Subcutaneous adipose tissue (tissue), 4 donors: ENCODE measurements around the gene SLC15A3. TPM values are rescaled to one million over a fixed set of nuclear protein-coding genes. Genes with fewer than 3 reads are reported as not detected.

Experiments used
- total RNA-seq, 4 donors: library from RNA; depleted of rRNA; stranded (reverse); fragments of >200 nt; gene quantifications; one replicate each; pipeline ENCODE4 v1.1.0, GENCODE V29; 2016
- TF ChIP-seq, protein P1 (sequence below): fragments of 450-650 bp; IDR thresholded peaks from one replicate; pipeline ENCODE4 v1.5.1; 2016; ENCODE audit warnings: low read depth, mild to moderate bottlenecking, control low read depth, antibody characterized with exemption, moderate library complexity

Gene SLC15A3
- total RNA-seq, 4 donors from 2014 or later: 13.5 to 57.6 (median 24.2) TPM

DNA sequence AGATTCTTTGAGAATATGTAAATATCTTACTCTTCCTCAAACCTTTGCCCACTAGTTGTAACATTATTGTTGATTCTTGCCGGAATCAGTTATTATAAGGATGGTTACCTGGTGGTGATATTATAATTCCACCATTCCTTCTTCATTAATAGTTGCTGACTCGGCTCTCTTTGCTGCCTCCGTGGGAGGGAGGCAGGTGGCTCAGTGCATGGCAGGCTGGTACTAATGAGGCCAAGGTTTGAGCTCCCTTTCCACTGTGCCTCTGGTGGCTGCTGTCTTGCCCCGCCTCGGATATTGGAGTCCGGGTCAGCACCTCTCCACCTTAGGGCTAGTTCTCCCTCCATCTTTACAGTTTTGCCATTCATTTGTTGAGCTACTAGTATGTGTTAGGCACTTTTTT lies 32.2 kb upstream of the SLC15A3 start:
- TF ChIP-seq, protein P1, sequence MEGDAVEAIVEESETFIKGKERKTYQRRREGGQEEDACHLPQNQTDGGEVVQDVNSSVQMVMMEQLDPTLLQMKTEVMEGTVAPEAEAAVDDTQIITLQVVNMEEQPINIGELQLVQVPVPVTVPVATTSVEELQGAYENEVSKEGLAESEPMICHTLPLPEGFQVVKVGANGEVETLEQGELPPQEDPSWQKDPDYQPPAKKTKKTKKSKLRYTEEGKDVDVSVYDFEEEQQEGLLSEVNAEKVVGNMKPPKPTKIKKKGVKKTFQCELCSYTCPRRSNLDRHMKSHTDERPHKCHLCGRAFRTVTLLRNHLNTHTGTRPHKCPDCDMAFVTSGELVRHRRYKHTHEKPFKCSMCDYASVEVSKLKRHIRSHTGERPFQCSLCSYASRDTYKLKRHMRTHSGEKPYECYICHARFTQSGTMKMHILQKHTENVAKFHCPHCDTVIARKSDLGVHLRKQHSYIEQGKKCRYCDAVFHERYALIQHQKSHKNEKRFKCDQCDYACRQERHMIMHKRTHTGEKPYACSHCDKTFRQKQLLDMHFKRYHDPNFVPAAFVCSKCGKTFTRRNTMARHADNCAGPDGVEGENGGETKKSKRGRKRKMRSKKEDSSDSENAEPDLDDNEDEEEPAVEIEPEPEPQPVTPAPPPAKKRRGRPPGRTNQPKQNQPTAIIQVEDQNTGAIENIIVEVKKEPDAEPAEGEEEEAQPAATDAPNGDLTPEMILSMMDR: no peak

DNA sequence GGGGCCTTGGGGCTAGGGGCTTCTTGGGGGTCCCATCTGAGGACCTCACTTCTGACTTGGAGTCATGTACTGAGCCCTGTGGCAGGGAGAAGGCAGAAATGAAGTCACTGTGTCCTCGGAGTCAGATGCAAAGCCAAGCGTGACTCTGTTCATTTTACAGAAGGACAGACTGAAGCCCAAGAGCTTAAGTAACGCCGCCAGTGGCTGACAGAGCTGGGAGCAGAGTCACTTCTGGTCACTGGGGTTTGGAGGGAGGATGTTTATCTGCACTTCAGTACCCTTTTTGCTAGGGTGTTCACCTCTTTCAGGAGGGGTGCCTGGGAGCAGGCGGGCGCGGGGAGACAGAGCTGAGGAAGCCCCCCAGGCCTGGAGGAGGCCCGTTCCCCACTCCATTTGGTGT lies 30.2 kb upstream of the SLC15A3 start:
- TF ChIP-seq, protein P1: no peak

DNA sequence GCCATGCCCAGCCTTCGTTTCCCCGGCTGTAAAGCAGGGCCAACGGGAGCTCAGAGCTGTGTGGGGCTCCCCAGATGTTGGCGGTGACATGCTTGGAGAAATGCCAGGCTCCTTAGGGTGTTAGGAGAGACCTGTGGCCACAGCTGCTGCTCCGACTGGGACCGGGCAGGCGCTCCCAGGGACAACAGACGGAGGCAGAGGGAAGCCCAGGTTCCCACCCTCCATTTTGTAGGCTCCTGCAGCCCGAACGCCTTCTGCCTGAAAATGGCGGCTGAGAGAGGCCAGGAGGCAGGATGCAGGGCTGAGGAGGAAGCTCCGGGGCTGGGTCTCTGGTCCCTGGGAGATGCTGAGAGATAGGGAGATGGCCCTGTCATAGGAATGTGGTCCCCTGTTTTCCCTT lies 29.5 kb upstream of the SLC15A3 start:
- TF ChIP-seq, protein P1: no peak

DNA sequence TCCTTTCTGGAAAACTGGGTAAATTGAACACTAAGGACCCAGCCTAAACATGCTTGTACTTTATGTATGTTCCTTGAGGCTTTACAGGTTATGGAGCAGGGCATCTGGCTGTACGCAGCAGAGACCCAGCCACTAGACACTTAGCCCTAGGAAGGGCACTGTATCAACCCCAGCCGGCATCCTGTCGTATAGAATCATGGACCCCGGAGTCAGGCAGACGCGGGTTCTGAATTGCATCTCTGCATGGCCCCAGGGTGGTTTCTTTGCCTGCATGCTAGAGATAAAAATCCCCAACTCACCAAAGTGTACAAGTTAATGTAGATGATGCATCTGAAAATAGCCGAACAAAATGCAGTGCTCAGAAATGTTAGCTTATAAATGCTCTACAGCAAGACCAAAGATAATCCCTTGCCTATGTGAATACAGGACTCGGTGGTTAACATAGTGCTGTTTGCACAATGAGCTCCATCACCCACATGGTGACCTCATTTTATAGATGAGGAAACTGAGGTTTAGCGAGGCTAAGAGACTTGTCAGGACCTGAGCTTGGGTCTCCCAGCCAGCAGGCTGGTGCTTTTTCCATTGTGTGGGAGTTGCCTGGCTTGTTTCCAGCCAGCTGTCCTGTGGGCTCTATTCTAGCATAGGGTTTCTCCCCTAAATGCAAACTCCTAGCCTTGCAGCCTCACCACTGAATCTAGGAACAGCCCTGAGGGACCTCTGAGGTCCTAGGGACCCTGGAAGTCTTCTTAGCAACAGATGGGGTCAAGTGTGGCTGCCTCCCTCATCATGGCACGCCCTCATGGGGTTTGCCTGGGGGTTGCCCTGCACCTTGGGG lies 26.8 kb upstream of the SLC15A3 start:
- TF ChIP-seq, protein P1: no peak

DNA sequence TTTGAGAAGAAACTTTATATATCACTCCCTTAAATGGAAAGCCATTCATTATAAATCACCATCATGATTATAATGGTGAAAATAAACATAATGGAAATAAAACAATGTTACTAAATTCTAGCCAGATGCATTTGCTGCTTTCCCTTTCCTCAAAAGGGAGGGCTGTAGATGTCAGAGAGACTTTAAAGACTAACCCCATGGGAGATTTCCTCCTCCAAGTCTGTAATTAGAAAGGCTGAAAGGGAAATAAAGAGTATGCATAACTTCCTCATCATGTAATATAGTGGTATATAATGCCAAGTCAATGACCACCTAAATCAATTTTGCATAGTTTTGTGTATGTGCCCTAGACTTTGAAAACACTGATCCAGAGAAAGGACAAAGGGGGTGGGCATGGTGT lies 25.9 kb upstream of the SLC15A3 start:
- TF ChIP-seq, protein P1: no peak

DNA sequence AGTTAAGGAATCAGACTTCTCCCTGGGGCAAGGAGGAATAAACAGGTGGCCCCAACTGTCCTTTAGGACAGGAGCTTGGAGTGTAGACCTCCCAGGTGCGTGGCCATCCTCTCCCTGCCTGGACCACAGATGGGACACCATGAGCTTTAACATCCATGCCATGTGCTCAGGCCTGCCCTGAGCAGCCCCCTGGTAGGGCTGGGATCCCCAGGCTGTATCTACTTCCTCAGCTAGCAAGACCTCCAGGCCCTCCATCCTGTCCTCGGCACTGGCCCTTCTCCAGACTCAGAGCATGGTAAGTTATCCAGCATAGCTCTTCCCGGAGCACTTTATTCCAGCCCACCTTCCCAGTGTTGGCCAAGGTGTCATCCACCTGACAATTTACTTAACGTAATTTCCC lies 25.2 kb upstream of the SLC15A3 start:
- TF ChIP-seq, protein P1: no peak

DNA sequence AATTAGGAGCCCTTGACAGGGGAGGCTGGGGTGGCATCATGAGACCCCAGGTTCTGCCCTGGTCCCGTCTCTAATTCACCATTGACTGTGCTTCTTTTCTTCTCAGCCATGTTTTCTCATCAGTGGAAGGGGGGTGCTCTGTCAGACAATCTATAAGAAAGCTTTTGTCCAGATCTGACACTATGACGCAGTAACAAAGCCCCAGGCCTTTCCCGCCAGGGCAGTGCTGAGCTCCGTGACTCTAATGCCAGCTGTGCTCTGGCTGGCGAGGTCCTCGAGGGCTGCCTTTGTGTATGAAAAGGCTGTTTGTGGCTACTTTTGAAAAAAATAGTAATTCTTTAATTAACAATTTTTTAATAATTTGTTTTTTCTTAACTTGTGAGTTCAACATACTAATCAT lies 22.8 kb upstream of the SLC15A3 start:
- TF ChIP-seq, protein P1: no peak
